MM.1S (cell line): ENCODE measurements around the gene CREB3L1.

Experiments
- DNase-seq: peaks from one replicate; pipeline ENCODE4 v3.0.0-alpha.2; 2015
- H2AFZ ChIP-seq: fragments of 300-600 bp; sonication (generic); 2 replicates; pipeline ENCODE4 v1.6.0; 2016; ENCODE audit warnings: antibody characterized with exemption, low read length
- H3F3A ChIP-seq: fragments of 300-600 bp; sonication (generic); 2 replicates; pipeline ENCODE4 v1.6.1; 2016; ENCODE audit warnings: mild to moderate bottlenecking, antibody characterized with exemption, low read length, moderate library complexity, mixed read lengths; ENCODE audit not compliant: insufficient read depth
- H3K27ac ChIP-seq: fragments of 300-600 bp; sonication (generic); 2 replicates; pipeline ENCODE4 v1.5.1; 2016; ENCODE audit warnings: mild to moderate bottlenecking, low read length
- H3K27me3 ChIP-seq: fragments of 300-600 bp; sonication (generic); replicated peaks from 2 replicates; pipeline ENCODE4 v1.6.0; 2016; ENCODE audit warnings: low read length; ENCODE audit not compliant: insufficient read depth
- H3K36me3 ChIP-seq: fragments of 300-600 bp; sonication (generic); replicated peaks from 2 replicates; pipeline ENCODE4 v1.6.1; 2016; ENCODE audit warnings: mild to moderate bottlenecking, low read length, mixed read lengths; ENCODE audit not compliant: insufficient read depth
- H3K4me1 ChIP-seq: fragments of 300-600 bp; sonication (generic); 2 replicates; pipeline ENCODE4 v1.6.1; 2016; ENCODE audit warnings: low read length, mixed read lengths
- H3K4me2 ChIP-seq: fragments of 300-600 bp; sonication (generic); 2 replicates; pipeline ENCODE4 v1.6.0; 2016; ENCODE audit warnings: low read depth, low read length
- H3K4me3 ChIP-seq: fragments of 300-600 bp; sonication (generic); 2 replicates; pipeline ENCODE4 v1.5.1; 2016; ENCODE audit warnings: low read length, mixed read lengths
- H3K79me2 ChIP-seq: fragments of 300-600 bp; sonication (generic); 2 replicates; pipeline ENCODE4 v1.6.1; 2016; ENCODE audit warnings: mixed run types, low read length, mixed read lengths
- H3K9ac ChIP-seq: fragments of 300-600 bp; sonication (generic); 2 replicates; pipeline ENCODE4 v1.6.1; 2016; ENCODE audit warnings: low read length, mixed read lengths
- H3K9me2 ChIP-seq: fragments of 300-600 bp; sonication (generic); replicated peaks from 2 replicates; pipeline ENCODE4 v1.6.1; 2016; ENCODE audit warnings: mild to moderate bottlenecking, low read length, mixed read lengths; ENCODE audit not compliant: insufficient read depth
- H3K9me3 ChIP-seq: fragments of 300-600 bp; sonication (generic); replicated peaks from 2 replicates; pipeline ENCODE4 v1.6.1; 2016; ENCODE audit warnings: mild to moderate bottlenecking, low read length, mixed read lengths; ENCODE audit not compliant: insufficient read depth
- H4K20me1 ChIP-seq: fragments of 300-600 bp; sonication (generic); 2 replicates; pipeline ENCODE4 v1.6.1; 2016; ENCODE audit warnings: mild to moderate bottlenecking, low read length, moderate library complexity, mixed read lengths; ENCODE audit not compliant: insufficient read depth
- EZH2 ChIP-seq: fragments of 300-600 bp; sonication (generic); optimal IDR thresholded peaks from 2 replicates; pipeline ENCODE3; 2017; ENCODE audit warnings: low read depth, mild to moderate bottlenecking, antibody characterized with exemption, low read length, mixed read lengths
- EZH2phosphoT487 ChIP-seq: fragments of 300-600 bp; sonication (generic); IDR thresholded peaks from 2 replicates; pipeline ENCODE4 v1.6.1; 2018; ENCODE audit warnings: antibody characterized with exemption, low read length
- TF ChIP-seq, protein P1 (sequence below): fragments of 300-600 bp; sonication (generic); IDR thresholded peaks from 2 replicates; pipeline ENCODE4 v1.5.1; 2016; ENCODE audit warnings: antibody characterized with exemption, low read length, mixed read lengths

CREB3L1 gene

DNA sequence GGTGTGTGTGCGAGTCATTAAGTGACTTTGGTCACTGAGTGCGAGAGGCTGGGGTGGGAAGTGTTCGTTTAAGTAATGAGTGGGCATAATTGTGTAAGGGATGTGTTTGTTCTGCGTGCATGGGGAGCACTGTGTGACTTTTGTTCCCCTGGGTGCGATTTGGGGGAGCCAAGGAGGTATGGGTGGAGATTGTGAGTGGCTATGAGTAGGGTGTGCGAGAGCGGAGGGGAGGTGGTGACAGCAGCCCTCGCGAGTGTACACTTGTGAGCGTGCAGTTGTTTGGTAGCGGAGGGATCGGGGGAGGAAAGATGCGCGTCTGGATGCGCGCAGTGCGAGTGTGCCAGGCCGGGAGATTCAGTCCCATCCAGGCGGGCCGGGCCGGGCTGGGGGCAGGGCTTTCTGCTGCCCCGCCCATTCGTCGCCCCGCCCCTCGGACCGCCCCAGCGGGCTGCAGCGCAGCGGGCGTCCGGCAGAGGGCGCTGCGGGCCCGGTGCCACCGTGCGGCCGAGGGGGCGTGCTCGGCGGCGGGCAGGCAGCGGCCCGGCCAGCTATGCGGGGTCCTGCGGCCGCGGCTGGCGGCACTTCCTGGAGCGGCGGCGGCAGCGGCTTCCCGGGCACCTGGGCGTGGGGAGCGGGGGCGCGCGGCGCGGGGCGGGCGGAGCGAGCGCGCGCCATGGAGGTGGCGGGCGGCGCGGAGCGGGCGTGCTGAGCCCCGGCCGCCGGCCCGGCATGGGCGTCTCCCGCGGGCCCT is 69.6 kb downstream of the CREB3L1 start, which contains the start of gene DGKZ:
TSS of gene DGKZ (plus strand) at position 578 of the 751 bp plus-strand sequence. CDS start 197 bp downstream, outside the sequence.
- Histone ChIP-seq H3K4me1 (peaks cover 13% of the 10 kb centered on the region), H3K9me2 (no peaks in the 10 kb centered on the region), H3K27me3 (peaks cover 33% of the 10 kb centered on the region), H3F3A (no peaks in the 10 kb centered on the region), H2AFZ (peak within 1 kb of the TSS; percentile 76), H3K4me2 (peak within 1 kb of the TSS; percentile 98), H3K27ac (no peak within 1 kb of the TSS), H3K9ac (peak within 1 kb of the TSS; percentile 78), H3K36me3 (no peaks in the 10 kb centered on the region), H3K4me3 (peak within 1 kb of the TSS; percentile 97), H3K79me2 (peaks cover 38% of the 10 kb centered on the region), H4K20me1 (no peaks in the 10 kb centered on the region), H3K9me3 (no peaks in the 10 kb centered on the region)
- TF ChIP-seq, protein P1, sequence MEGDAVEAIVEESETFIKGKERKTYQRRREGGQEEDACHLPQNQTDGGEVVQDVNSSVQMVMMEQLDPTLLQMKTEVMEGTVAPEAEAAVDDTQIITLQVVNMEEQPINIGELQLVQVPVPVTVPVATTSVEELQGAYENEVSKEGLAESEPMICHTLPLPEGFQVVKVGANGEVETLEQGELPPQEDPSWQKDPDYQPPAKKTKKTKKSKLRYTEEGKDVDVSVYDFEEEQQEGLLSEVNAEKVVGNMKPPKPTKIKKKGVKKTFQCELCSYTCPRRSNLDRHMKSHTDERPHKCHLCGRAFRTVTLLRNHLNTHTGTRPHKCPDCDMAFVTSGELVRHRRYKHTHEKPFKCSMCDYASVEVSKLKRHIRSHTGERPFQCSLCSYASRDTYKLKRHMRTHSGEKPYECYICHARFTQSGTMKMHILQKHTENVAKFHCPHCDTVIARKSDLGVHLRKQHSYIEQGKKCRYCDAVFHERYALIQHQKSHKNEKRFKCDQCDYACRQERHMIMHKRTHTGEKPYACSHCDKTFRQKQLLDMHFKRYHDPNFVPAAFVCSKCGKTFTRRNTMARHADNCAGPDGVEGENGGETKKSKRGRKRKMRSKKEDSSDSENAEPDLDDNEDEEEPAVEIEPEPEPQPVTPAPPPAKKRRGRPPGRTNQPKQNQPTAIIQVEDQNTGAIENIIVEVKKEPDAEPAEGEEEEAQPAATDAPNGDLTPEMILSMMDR: peak; percentile 44
- TF ChIP-seq EZH2 (no peak), EZH2phosphoT487 (no peak)
- DNase-seq: peak; percentile 90

DNA sequence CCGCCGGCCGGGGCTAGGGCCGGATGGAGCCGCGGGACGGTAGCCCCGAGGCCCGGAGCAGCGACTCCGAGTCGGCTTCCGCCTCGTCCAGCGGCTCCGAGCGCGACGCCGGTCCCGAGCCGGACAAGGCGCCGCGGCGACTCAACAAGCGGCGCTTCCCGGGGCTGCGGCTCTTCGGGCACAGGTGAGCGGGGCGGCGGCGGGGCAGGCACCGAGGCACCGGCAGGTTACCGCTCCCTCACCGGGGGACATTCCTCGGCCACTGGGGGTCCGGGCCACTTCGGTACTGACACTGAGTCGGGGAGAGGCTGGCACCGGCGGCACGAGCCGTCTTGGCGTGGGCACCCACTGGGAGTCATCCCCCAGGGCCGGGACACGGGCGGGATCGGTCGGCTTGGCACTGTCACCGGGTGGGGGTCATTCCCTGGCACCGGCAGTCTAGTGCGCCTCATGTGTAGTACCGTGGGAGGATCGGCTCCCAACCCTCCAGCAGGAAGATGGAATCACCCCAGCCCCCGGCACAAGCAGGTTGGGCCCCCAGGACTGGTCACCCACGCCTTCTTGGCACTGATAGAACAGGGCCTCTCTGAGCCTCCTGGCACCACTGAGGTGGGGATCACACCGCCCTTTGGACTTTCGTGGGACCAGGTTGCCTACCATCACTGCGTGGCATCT is 70.3 kb downstream of the CREB3L1 start:
- H3K4me1 ChIP-seq: peaks cover 13% of the 10 kb centered on the region
- peak overlapping the region; percentile 76 for H2AFZ ChIP-seq
- H3K4me3 ChIP-seq: peak overlapping the region; percentile 97
- H3K79me2 ChIP-seq: peaks cover 45% of the 10 kb centered on the region
- no peak for DNase-seq
- H3K27me3 ChIP-seq: peaks cover 26% of the 10 kb centered on the region
- peak overlapping the region; percentile 98 for H3K4me2 ChIP-seq
- no peaks in the 10 kb centered on the region for H3K36me3 ChIP-seq
- H3F3A ChIP-seq: no peaks in the 10 kb centered on the region
- peak overlapping the region; percentile 78 for H3K9ac ChIP-seq
- no peaks in the 10 kb centered on the region for H3K9me3 ChIP-seq
- H4K20me1 ChIP-seq: no peaks in the 10 kb centered on the region
- TF ChIP-seq EZH2phosphoT487: no peak
- TF ChIP-seq, protein P1: no peak
- TF ChIP-seq EZH2: no peak
- no peak overlapping the region for H3K27ac ChIP-seq
- H3K9me2 ChIP-seq: no peaks in the 10 kb centered on the region

GRCh38 chr11:46348566-46349401 is 71.3 kb downstream of the CREB3L1 start:
- Histone ChIP-seq H3K27me3 (peaks cover 16% of the 10 kb centered on the region), H3K9ac (peak overlapping the region; percentile 78; the same call in 1 of the 2 replicates), H3F3A (no peaks in the 10 kb centered on the region), H3K9me3 (no peaks in the 10 kb centered on the region), H3K36me3 (no peaks in the 10 kb centered on the region), H3K9me2 (no peaks in the 10 kb centered on the region), H3K4me3 (peak overlapping the region; percentile 97), H4K20me1 (no peaks in the 10 kb centered on the region), H3K79me2 (peaks cover 54% of the 10 kb centered on the region), H3K4me2 (peak overlapping the region; percentile 98), H3K4me1 (peaks cover 13% of the 10 kb centered on the region), H3K27ac (no peak overlapping the region), H2AFZ (no peak overlapping the region)
- DNase-seq: peak; percentile 30
- TF ChIP-seq, protein P1: no peak
- TF ChIP-seq EZH2phosphoT487 (no peak), EZH2 (no peak)
